ENCODE results near the gene MYOM1.
"Not testable (repeated sequence)": the region's sequence is repeated elsewhere in the genome, so short reads cannot be mapped to it uniquely, and the experiment has no call there.

Gene MYOM1

GRCh38 chr18:3060667-3061580 lies 158.8 kb downstream of the MYOM1 start:
- no peak for DNase-seq (ENCODE audit: low spot score)

GRCh38 chr18:3059272-3059671 lies 160.5 kb downstream of the MYOM1 start:
- no peak for DNase-seq (ENCODE audit: low spot score)

GRCh38 chr18:3058328-3059191 lies 161.2 kb downstream of the MYOM1 start:
- no peak for DNase-seq (ENCODE audit: low spot score)

- no peak for DNase-seq (ENCODE audit: low spot score)
These were observed 162.2 kb downstream of the MYOM1 start for GRCh38 chr18:3057526-3057925.

GRCh38 chr18:3056311-3056710 lies 163.5 kb downstream of the MYOM1 start:
- no peak for DNase-seq (ENCODE audit: low spot score)

- DNase-seq (ENCODE audit: low spot score) = no peak
These were observed 164.0 kb downstream of the MYOM1 start for GRCh38 chr18:3055816-3056215.

GRCh38 chr18:3055186-3055728 lies 164.5 kb downstream of the MYOM1 start:
- no peak for DNase-seq (ENCODE audit: low spot score)

- DNase-seq (ENCODE audit: low spot score) = no peak
These were observed 165.0 kb downstream of the MYOM1 start for GRCh38 chr18:3054780-3055179.

- DNase-seq (ENCODE audit: low spot score) = no peak
These were observed 165.6 kb downstream of the MYOM1 start for GRCh38 chr18:3054214-3054613.

- DNase-seq (ENCODE audit: low spot score) = no peak
These were observed 166.7 kb downstream of the MYOM1 start for GRCh38 chr18:3053081-3053480.

GRCh38 chr18:3052411-3052758 lies 167.4 kb downstream of the MYOM1 start:
- no peak for DNase-seq (ENCODE audit: low spot score)

GRCh38 chr18:3051718-3052410 lies 167.9 kb downstream of the MYOM1 start:
- DNase-seq (ENCODE audit: low spot score) = no peak

GRCh38 chr18:3049897-3050454 lies 169.8 kb downstream of the MYOM1 start:
- not testable (repeated sequence) for DNase-seq (ENCODE audit: low spot score)

- no peak for DNase-seq (ENCODE audit: low spot score)
These were observed 170.9 kb downstream of the MYOM1 start for GRCh38 chr18:3048820-3049349.

- DNase-seq (ENCODE audit: low spot score) = peak; percentile 41
These were observed 171.6 kb downstream of the MYOM1 start for GRCh38 chr18:3048121-3048520.

GRCh38 chr18:3046216-3046808 lies 173.5 kb downstream of the MYOM1 start:
- no peak for DNase-seq (ENCODE audit: low spot score)

GRCh38 chr18:3044931-3045698 lies 174.7 kb downstream of the MYOM1 start:
- DNase-seq (ENCODE audit: low spot score) = no peak

- no peak for DNase-seq (ENCODE audit: low spot score)
These were observed 177.4 kb downstream of the MYOM1 start for GRCh38 chr18:3042379-3042778.

GRCh38 chr18:3041843-3042242 lies 177.9 kb downstream of the MYOM1 start:
- peak; percentile 18 for DNase-seq (ENCODE audit: low spot score)

- DNase-seq (ENCODE audit: low spot score) = no peak
These were observed 178.9 kb downstream of the MYOM1 start for GRCh38 chr18:3040881-3041280.

All from SK-N-DZ (cell line).